Kidney epithelial cell (primary cell): Measurements from ENCODE around the gene RELB. TPM values are rescaled to one million over a fixed set of nuclear protein-coding genes. Genes with fewer than 3 reads are reported as not detected.

Source experiments
- DNase-seq: peaks from one replicate; pipeline ENCODE4 v3.0.0-alpha.2; 2010; ENCODE audit warnings: low read depth
- H3K27me3 ChIP-seq: 2 replicates; pipeline ENCODE4 v1.6.0; 2011; ENCODE audit warnings: low read length; ENCODE audit not compliant: control insufficient read depth, insufficient read depth
- H3K36me3 ChIP-seq: 2 replicates; pipeline ENCODE4 v1.5.1; 2011; ENCODE audit warnings: low read length; ENCODE audit not compliant: control insufficient read depth, insufficient read depth
- H3K4me3 ChIP-seq: 2 replicates; pipeline ENCODE4 v1.5.1; 2011; ENCODE audit warnings: low read depth, mild to moderate bottlenecking, control low read depth, low read length
- CTCF ChIP-seq: IDR thresholded peaks from 2 replicates; pipeline ENCODE4 v1.5.1; 2011; ENCODE audit warnings: mild to moderate bottlenecking, moderate library complexity, low read length, control low read depth, inconsistent platforms; ENCODE audit not compliant: insufficient read depth, poor library complexity, severe bottlenecking
- total RNA-seq: library from RNA; depleted of rRNA; stranded (reverse); fragments of >200 nt; gene quantifications from 2 replicates; pipeline ENCODE4 v1.2.3, GENCODE V29; 2015

The RELB gene
- total RNA-seq, 1 donor from 2014 or later, result 60.0 TPM

GRCh38 chr19:45079063-45079910, 78.0 kb downstream of the RELB start, which contains the start of gene GEMIN7:
Gene GEMIN7, plus strand, starts transcription at chr19:45079260. Its CDS starts 10,855 bp downstream, at chr19:45090115.
- H3K4me3 ChIP-seq, result peak within 1 kb of the TSS; percentile 99
- H3K27me3 ChIP-seq, result no peaks in the 10 kb centered on the region
- DNase-seq, result no peak
- H3K36me3 ChIP-seq, result peaks cover 1% of the 10 kb centered on the region
- TF ChIP-seq CTCF, result no peak

- H3K36me3 ChIP-seq, result peaks cover 1% of the 10 kb centered on the region
- TF ChIP-seq CTCF, result no peak
- H3K27me3 ChIP-seq, result no peaks in the 10 kb centered on the region
These were observed 78.7 kb downstream of the RELB start for GRCh38 chr19:45079911-45080370.

GRCh38 chr19:45082170-45082569, 80.9 kb downstream of the RELB start:
- Histone ChIP-seq H3K27me3 (no peaks in the 10 kb centered on the region), H3K4me3 (no peak overlapping the region), H3K36me3 (peaks cover 1% of the 10 kb centered on the region)
- no peak for TF ChIP-seq CTCF
- DNase-seq, result no peak

More at GRCh38 chr19:45079911-45080370, 78.7 kb downstream of the RELB start:
- peak overlapping the region; percentile 99 for H3K4me3 ChIP-seq
- DNase-seq, result no peak

GRCh38 chr19:45086480-45086879, 85.2 kb downstream of the RELB start:
- H3K36me3 ChIP-seq, result peaks cover 3% of the 10 kb centered on the region
- DNase-seq, result no peak
- no peaks in the 10 kb centered on the region for H3K27me3 ChIP-seq
- no peak for TF ChIP-seq CTCF
- no peak overlapping the region for H3K4me3 ChIP-seq

- Histone ChIP-seq H3K36me3 (peaks cover 2% of the 10 kb centered on the region), H3K4me3 (no peak overlapping the region), H3K27me3 (no peaks in the 10 kb centered on the region)
- DNase-seq, result no peak
- no peak for TF ChIP-seq CTCF
These were observed 86.3 kb downstream of the RELB start for GRCh38 chr19:45087531-45087930.

Other genes starting within 250 kb of the RELB start
- 8.8 and 9.9 TPM in 2 replicates for gene CBLC, start 223.6 kb upstream of the RELB start, total RNA-seq
- gene BCAM, start 192.4 kb upstream of the RELB start, total RNA-seq, result 27.6 and 29.6 TPM in 2 replicates
- 240 and 243 TPM in 2 replicates for gene NECTIN2, start 155.2 kb upstream of the RELB start, total RNA-seq
- 65.3 and 73.7 TPM in 2 replicates for gene TOMM40, start 110.2 kb upstream of the RELB start, total RNA-seq
- 89.0 and 98.1 TPM in 2 replicates for gene APOE, start 95.7 kb upstream of the RELB start, total RNA-seq
- gene APOC1, start 86.9 kb upstream of the RELB start, total RNA-seq, result 1.9 and 3.5 TPM in 2 replicates
- gene APOC4, start 59.2 kb upstream of the RELB start, total RNA-seq, result not detected in 2 replicates
- not detected in 2 replicates for gene APOC2, start 55.4 kb upstream of the RELB start, total RNA-seq
- 58.0 and 74.8 TPM in 2 replicates for gene CLPTM1, start 46.1 kb upstream of the RELB start, total RNA-seq
- gene CLASRP, start 37.6 kb downstream of the RELB start, total RNA-seq, result 65.7 and 77.9 TPM in 2 replicates
- gene ZNF296, start 75.0 kb downstream of the RELB start, total RNA-seq, result 1.0 and 1.1 TPM in 2 replicates
- gene GEMIN7, start 77.8 kb downstream of the RELB start, total RNA-seq, result 50.8 and 63.6 TPM in 2 replicates
- gene PPP1R37, start 91.7 kb downstream of the RELB start, total RNA-seq, result 36.5 and 52.0 TPM in 2 replicates
- gene NKPD1, start 159.5 kb downstream of the RELB start, total RNA-seq, result 0.07 and 0.46 TPM in 2 replicates
- 33.8 and 36.4 TPM in 2 replicates for gene TRAPPC6A, start 176.8 kb downstream of the RELB start, total RNA-seq
- 21.9 and 25.0 TPM in 2 replicates for gene BLOC1S3, start 177.3 kb downstream of the RELB start, total RNA-seq
- gene EXOC3L2, start 243.9 kb downstream of the RELB start, total RNA-seq, result 0.27 TPM in 1 of 2 replicates, not detected in the other
- 21.8 and 21.9 TPM in 2 replicates for gene MARK4, start 249.8 kb downstream of the RELB start, total RNA-seq